ENCODE results near the gene SVOP.

Gene SVOP

GRCh38 chr12:108858311-108859074, 162.4 kb downstream of the SVOP start:
- no peak for DNase-seq (ENCODE audit: extremely low read depth in 1 of 2, low read depth in 1 of 2)
